ENCODE results near the gene PCSK4. TPM values are rescaled to one million over a fixed set of nuclear protein-coding genes. Genes with fewer than 3 reads are reported as not detected.
A peak's percentile ranks its signal among the peaks of the same experiment; 100 is the strongest.

PCSK4 gene
- total and polyA plus RNA-seq, 12 donors: 0.38 to 3.9 (median 1.4) TPM

DNA sequence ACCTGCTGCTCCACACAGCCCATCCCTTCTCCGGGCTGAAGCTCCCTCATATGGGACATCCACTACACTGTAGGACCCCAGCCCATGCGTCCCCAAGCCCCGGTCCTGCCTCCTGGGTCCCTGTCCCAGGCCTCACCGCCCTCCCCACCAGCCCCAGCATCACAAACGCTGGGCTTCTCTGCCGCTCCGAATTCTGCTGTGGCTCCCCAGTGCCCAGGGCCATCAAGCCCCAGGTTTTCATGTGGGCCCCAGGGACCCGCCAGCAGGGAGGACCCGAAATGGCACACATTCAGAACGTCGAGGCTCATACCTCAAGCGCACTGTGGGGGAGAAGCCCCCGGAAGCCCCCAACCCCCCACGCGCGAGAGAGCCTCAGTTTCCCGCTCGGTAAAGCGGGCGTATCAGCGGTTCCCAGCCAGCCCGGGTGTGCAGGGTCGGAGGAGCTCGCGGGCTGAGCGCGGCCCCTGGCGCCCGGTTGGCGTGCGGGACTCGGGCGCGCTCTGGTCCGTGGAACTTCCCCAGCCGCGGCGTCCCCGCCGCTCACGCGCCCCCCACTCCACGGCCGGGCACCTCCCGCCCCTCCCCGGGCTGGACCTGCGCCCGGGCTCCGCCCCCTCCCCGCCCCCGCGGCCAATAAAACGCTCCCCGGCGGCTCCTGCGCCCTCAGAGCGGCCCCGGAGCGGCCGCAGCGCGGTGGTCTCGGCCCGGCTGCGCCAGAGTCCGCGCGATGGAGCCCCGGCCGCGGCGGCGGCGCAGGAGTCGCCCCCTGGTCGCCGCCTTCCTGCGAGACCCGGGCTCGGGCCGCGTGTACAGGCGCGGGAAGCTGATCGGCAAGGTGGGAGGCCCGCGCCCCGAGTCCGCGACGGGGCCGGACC lies 33.5 kb upstream of the PCSK4 start, which contains the start of gene PLK5:
Gene PLK5 (plus strand): TSS at position 666 of the 875 bp plus-strand sequence. CDS start 2,920 bp downstream, outside the sequence.
- ATAC-seq: no peak
- TF ChIP-seq, protein P1, sequence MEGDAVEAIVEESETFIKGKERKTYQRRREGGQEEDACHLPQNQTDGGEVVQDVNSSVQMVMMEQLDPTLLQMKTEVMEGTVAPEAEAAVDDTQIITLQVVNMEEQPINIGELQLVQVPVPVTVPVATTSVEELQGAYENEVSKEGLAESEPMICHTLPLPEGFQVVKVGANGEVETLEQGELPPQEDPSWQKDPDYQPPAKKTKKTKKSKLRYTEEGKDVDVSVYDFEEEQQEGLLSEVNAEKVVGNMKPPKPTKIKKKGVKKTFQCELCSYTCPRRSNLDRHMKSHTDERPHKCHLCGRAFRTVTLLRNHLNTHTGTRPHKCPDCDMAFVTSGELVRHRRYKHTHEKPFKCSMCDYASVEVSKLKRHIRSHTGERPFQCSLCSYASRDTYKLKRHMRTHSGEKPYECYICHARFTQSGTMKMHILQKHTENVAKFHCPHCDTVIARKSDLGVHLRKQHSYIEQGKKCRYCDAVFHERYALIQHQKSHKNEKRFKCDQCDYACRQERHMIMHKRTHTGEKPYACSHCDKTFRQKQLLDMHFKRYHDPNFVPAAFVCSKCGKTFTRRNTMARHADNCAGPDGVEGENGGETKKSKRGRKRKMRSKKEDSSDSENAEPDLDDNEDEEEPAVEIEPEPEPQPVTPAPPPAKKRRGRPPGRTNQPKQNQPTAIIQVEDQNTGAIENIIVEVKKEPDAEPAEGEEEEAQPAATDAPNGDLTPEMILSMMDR (IDR thresholded peaks at IDR 0.05): peak in 2 of 9 donors; percentile 19 to 36
- peaks cover 0 to 11% (median 4%) of the 10 kb centered on the region in 9 donors for H3K4me1 ChIP-seq

DNA sequence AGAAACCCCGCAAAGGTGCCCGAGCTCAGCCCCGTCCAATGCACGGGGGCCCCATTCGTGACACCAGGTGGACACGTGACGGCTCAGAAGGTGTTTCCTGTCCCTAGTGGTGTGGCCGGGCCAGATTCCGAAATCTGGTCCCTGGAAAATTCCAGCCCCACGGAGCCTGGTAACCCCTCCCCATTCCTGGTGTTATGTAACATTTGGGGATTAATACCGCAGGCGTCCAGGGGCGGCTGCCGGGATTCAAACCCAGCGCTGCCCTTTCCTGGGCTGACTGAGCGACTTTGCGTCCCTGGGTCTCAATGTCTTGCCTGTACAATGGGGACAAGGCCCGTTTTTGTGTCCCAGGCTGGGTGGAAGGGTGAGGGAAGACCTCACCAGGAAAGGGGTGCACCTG lies 32.7 kb upstream of the PCSK4 start:
- ATAC-seq (no peak), DNase-seq (no peak)
- Histone ChIP-seq H3K4me1 (peaks cover 0 to 11% (median 4%) of the 10 kb centered on the region in 9 donors), H3K27ac (no peak overlapping the region), H3K36me3 (no peaks in the 10 kb centered on the region), H3K9me3 (no peaks in the 10 kb centered on the region), H3K27me3 (peaks cover 26 to 54% (median 52%) of the 10 kb centered on the region in 7 donors), H3K4me3 (no peak overlapping the region)
- intact Hi-C loops (cut with DNase I): loop anchor here in 1 of 10 donors (10.0 kb wide), 1 partner anchor 208 kb away; no protein-coding TSS in a partner anchor
- TF ChIP-seq, protein P1 (IDR thresholded peaks at IDR 0.05): no peak
- 80 to 81% methylated on average over 18 of the region's 18 CpGs for WGBS, 2 donors

More for the DNA sequence above, 33.5 kb upstream of the PCSK4 start, which contains the start of gene PLK5:
- intact Hi-C loops (cut with DNase I): loop anchor here in 1 of 10 donors (10.0 kb wide), 1 partner anchor 209 kb away; no protein-coding TSS in a partner anchor
- peaks cover 26 to 58% (median 53%) of the 10 kb centered on the region in 7 donors for H3K27me3 ChIP-seq
- peak within 1 kb of the TSS in 5 of 10 donors; percentile 5 to 26 (median 13) for H3K4me3 ChIP-seq
- DNase-seq: no peak
- no peak within 1 kb of the TSS for H3K27ac ChIP-seq
- no peaks in the 10 kb centered on the region for H3K9me3 ChIP-seq
- no peaks in the 10 kb centered on the region for H3K36me3 ChIP-seq
- 9 to 13% methylated on average over 59 to 85 of the region's 92 CpGs for WGBS, 2 donors

DNA sequence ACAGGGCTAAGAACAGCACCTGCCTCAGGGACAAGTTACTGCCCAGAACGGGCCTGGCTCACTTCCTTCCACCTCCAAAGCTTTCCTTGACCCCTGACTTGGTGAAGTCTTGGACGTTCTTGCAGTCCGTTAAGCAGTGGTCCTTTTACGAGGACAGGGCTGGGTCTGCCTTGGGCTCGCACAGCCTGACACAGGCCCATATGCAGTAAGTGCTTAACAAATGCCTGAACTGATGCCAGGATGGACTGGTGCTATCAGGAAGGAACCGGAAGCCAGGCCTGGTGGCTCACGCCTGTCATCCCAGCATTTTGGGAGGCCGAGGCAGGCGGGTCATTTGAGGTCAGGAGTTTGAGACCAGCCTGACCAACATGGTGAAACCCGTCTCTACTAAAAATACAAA lies 31.9 kb upstream of the PCSK4 start:
- WGBS, 2 donors: 52 to 56% methylated on average over 10 of the region's 10 CpGs
- DNase-seq: no peak
- Histone ChIP-seq H3K9me3 (no peaks in the 10 kb centered on the region), H3K4me3 (no peak overlapping the region), H3K27me3 (peaks cover 26 to 46% (median 45%) of the 10 kb centered on the region in 7 donors), H3K36me3 (no peaks in the 10 kb centered on the region), H3K4me1 (peaks cover 0 to 11% (median 4%) of the 10 kb centered on the region in 9 donors), H3K27ac (peak overlapping the region in 4 of 10 donors; percentile 17 to 66 (median 56))
- peak in 4 of 8 donors; percentile 13 to 50 (median 20) for ATAC-seq
- TF ChIP-seq, protein P1 (IDR thresholded peaks at IDR 0.05): no peak
- intact Hi-C loops (cut with DNase I): loop anchor here in 1 of 10 donors (10.0 kb wide), 1 partner anchor 207 kb away; no protein-coding TSS in a partner anchor

DNA sequence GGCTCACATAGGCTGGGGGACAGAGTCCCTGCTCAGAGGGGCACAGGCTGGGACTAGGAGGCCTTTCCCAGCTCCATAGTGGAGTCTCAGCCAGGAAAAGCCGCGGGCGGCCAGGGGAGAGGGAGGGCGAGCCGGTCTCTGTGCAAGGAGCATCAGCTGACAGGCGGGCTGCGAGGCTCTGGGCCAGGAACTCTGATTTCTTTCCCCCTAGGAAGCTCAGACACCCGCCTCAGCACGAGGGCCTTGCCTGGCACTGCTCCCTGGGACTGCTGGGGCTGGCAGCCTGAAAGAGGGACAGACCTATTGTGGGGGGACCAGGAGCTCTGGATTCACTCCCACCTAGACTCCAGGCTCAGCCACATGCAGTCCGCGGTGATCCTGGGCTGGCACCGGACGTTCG lies 31.5 kb upstream of the PCSK4 start:
- intact Hi-C loops (cut with DNase I): loop anchor here in 1 of 10 donors (10.0 kb wide), 1 partner anchor 207 kb away; no protein-coding TSS in a partner anchor
- peaks cover 0 to 11% (median 4%) of the 10 kb centered on the region in 9 donors for H3K4me1 ChIP-seq
- H3K4me3 ChIP-seq: no peak overlapping the region
- ATAC-seq: peak; percentile 10 to 87 (median 68)
- peak in 1 of 2 donors; percentile 46 for DNase-seq
- peaks cover 26 to 44% (median 41%) of the 10 kb centered on the region in 7 donors for H3K27me3 ChIP-seq
- H3K27ac ChIP-seq: peak overlapping the region in 5 of 10 donors; percentile 17 to 66 (median 50)
- H3K36me3 ChIP-seq: no peaks in the 10 kb centered on the region
- 26 to 38% methylated on average over 14 of the region's 14 CpGs for WGBS, 2 donors
- no peaks in the 10 kb centered on the region for H3K9me3 ChIP-seq
- TF ChIP-seq, protein P1 (IDR thresholded peaks at IDR 0.05): no peak
